Caco-2 (cell line): ENCODE data around the gene AJUBA. TPM values are rescaled to one million over a fixed set of nuclear protein-coding genes. Genes with fewer than 3 reads are reported as not detected.

ENCODE experiments used
- BruUV-seq: library from RNA; stranded (reverse); fragments of 400-500 nt; replicated peaks from 2 replicates; lab custom pipeline; 2021; lab: Mats Ljungman, UMichigan
- CTCF ChIA-PET: fragments of 300-600 bp; sonication (Branson Sonifier 250); formaldehyde crosslinking; loops from one replicate; lab custom pipeline; 2022; ENCODE audit warnings: antibody characterized with exemption; lab: Charles Lee
- POLR2A ChIA-PET: fragments of 300-600 bp; sonication (Branson Sonifier 250); formaldehyde crosslinking; loops from one replicate; lab custom pipeline; 2022; ENCODE audit warnings: antibody characterized with exemption; lab: Charles Lee
- DNase-seq, 2 experiments: peaks; one replicate each; pipeline versions ENCODE4 v3.0.0 to v3.0.0-alpha.2; 2020 to 2022
- H3K27me3 ChIP-seq: replicated peaks from 2 replicates; pipeline ENCODE4 v1.6.0; 2011; ENCODE audit warnings: low read length; ENCODE audit not compliant: control insufficient read depth, insufficient read depth
- H3K36me3 ChIP-seq: 2 replicates; pipeline ENCODE4 v1.5.1; 2011; ENCODE audit warnings: low read length; ENCODE audit not compliant: control insufficient read depth, insufficient read depth
- H3K4me1 ChIP-seq: fragments of 250-450 bp; sonication (Bioruptor Pico); 2 replicates; pipeline ENCODE4 v1.5.1; 2020; ENCODE audit warnings: mild to moderate bottlenecking
- H3K4me3 ChIP-seq: 2 replicates; pipeline ENCODE4 v1.5.1; 2011; ENCODE audit warnings: low read depth, mild to moderate bottlenecking, control low read depth, low read length
- H3K9me3 ChIP-seq: fragments of 250-450 bp; sonication (Bioruptor Pico); 2 replicates; pipeline ENCODE4 v1.5.1; 2020; ENCODE audit warnings: mild to moderate bottlenecking, moderate library complexity
- H3K27ac Mint-ChIP-seq: one replicate; pipeline ENCODE4 v1.8.0; 2022; ENCODE audit warnings: mixed read lengths; ENCODE audit not compliant: unreplicated experiment
- H3K27me3 Mint-ChIP-seq: one replicate; pipeline ENCODE4 v1.8.0; 2022; ENCODE audit warnings: mixed read lengths; ENCODE audit not compliant: insufficient read depth, unreplicated experiment
- H3K36me3 Mint-ChIP-seq: one replicate; pipeline ENCODE4 v1.8.0; 2022; ENCODE audit warnings: mild to moderate bottlenecking, mixed read lengths; ENCODE audit not compliant: insufficient read depth, unreplicated experiment
- H3K4me1 Mint-ChIP-seq: one replicate; pipeline ENCODE4 v1.8.0; 2022; ENCODE audit warnings: low read depth, mixed read lengths; ENCODE audit not compliant: unreplicated experiment
- H3K4me3 Mint-ChIP-seq: one replicate; pipeline ENCODE4 v1.8.0; 2022; ENCODE audit warnings: mild to moderate bottlenecking, moderate library complexity, mixed read lengths; ENCODE audit not compliant: unreplicated experiment
- H3K9me3 Mint-ChIP-seq: one replicate; pipeline ENCODE4 v1.8.0; 2022; ENCODE audit warnings: mixed read lengths; ENCODE audit not compliant: unreplicated experiment
- CTCF ChIP-seq, 2 experiments: fragments of 200-600 bp in 1 of 2; IDR thresholded peaks; 1 replicate in 1 of 2; 2 replicates in 1 of 2; pipeline versions ENCODE4 v1.5.1 to v1.8.0; 2011 to 2022; ENCODE audit warnings: antibody characterized with exemption in 1 of 2, control low read depth in 1 of 2, inconsistent platforms in 1 of 2, low read depth in 1 of 2, low read length in 1 of 2, mild to moderate bottlenecking in 1 of 2, moderate library complexity in 1 of 2; ENCODE audit not compliant: insufficient read depth in 1 of 2, severe bottlenecking in 1 of 2, unreplicated experiment in 1 of 2
- intact Hi-C: fragments of 100-400 bp; cut with micrococcal nuclease; formaldehyde crosslinking; loops from one replicate; pipeline ENCODE4 v1.10.0; 2022; ENCODE audit not compliant: unreplicated experiment
- total RNA-seq: library from RNA; stranded (reverse); gene quantifications from 2 replicates; pipeline ENCODE4 v1.2.3, GENCODE V29; 2022

The AJUBA gene
- total RNA-seq, 1 experiment from 2014 or later = 211 TPM

- Histone ChIP-seq H3K4me1 (peaks cover 11% of the 10 kb centered on the region), H3K4me3 (peak within 1 kb of the TSS; percentile 49), H3K27me3 (no peaks in the 10 kb centered on the region), H3K9me3 (no peaks in the 10 kb centered on the region), H3K36me3 (no peaks in the 10 kb centered on the region)
- CTCF ChIA-PET = interaction anchor here (0.6 kb wide), 1 partner anchor 28 kb away, joined by 3 read pairs; the partner anchor contains the start of gene AJUBA
- Mint-ChIP-seq H3K36me3 (peaks cover 21% of the 10 kb centered on the region), H3K9me3 (no peaks in the 10 kb centered on the region), H3K4me3 (peak within 1 kb of the TSS; percentile 87), H3K27ac (peak within 1 kb of the TSS; percentile 76), H3K4me1 (peaks cover 10% of the 10 kb centered on the region), H3K27me3 (no peaks in the 10 kb centered on the region)
- POLR2A ChIA-PET = no interaction called here
- TF ChIP-seq CTCF (IDR thresholded peaks at IDR 0.05; ENCODE audit: insufficient read depth in 1 of 2, low read depth in 1 of 2, low read length in 1 of 2, severe bottlenecking in 1 of 2, unreplicated experiment in 1 of 2) = no peak
- intact Hi-C loops = no loop called here
- BruUV-seq = no TSS peak
- peak; percentile 80 to 88 for DNase-seq
These were observed 27.8 kb upstream of the AJUBA start, which contains the start of gene C14orf93 for GRCh38 chr14:23009939-23010726. Gene C14orf93 (minus strand): TSS chr14:23010143. CDS start chr14:22999023, 11,120 bp downstream.

GRCh38 chr14:23009483-23009938 is 27.2 kb upstream of the AJUBA start:
- CTCF ChIA-PET = interaction anchor here (1.3 kb wide), 1 partner anchor 23 kb away, joined by 3 read pairs; no protein-coding TSS in a partner anchor
- Mint-ChIP-seq H3K27ac (peak overlapping the region; percentile 76), H3K9me3 (no peaks in the 10 kb centered on the region), H3K4me3 (peak overlapping the region; percentile 87), H3K4me1 (peaks cover 15% of the 10 kb centered on the region), H3K27me3 (no peaks in the 10 kb centered on the region), H3K36me3 (peaks cover 21% of the 10 kb centered on the region)
- no peaks in the 10 kb centered on the region for H3K27me3 ChIP-seq
- peak overlapping the region; percentile 49 for H3K4me3 ChIP-seq
- intact Hi-C loops = no loop called here
- no peaks in the 10 kb centered on the region for H3K9me3 ChIP-seq
- H3K4me1 ChIP-seq = peaks cover 14% of the 10 kb centered on the region
- no peaks in the 10 kb centered on the region for H3K36me3 ChIP-seq
- TF ChIP-seq CTCF (IDR thresholded peaks at IDR 0.05; ENCODE audit: insufficient read depth in 1 of 2, low read depth in 1 of 2, low read length in 1 of 2, severe bottlenecking in 1 of 2, unreplicated experiment in 1 of 2) = no peak
- POLR2A ChIA-PET = no interaction called here
- TSS peak; percentile 82 for BruUV-seq
- no peak for DNase-seq

- H3K4me3 ChIP-seq = peak overlapping the region; percentile 49; the same call in 1 of the 2 replicates
- CTCF ChIA-PET = interaction anchor here (0.6 to 1.3 kb wide), 2 partner anchors 22 to 76 kb away, joined by 3 to 4 read pairs; no protein-coding TSS in a partner anchor
These were observed 26.5 kb upstream of the AJUBA start for GRCh38 chr14:23008831-23009230.

More at GRCh38 chr14:23008831-23009230, 26.5 kb upstream of the AJUBA start:
- Mint-ChIP-seq H3K27me3 (no peaks in the 10 kb centered on the region), H3K9me3 (no peaks in the 10 kb centered on the region), H3K4me3 (peak overlapping the region; percentile 15), H3K27ac (no peak overlapping the region), H3K4me1 (peaks cover 15% of the 10 kb centered on the region), H3K36me3 (peaks cover 21% of the 10 kb centered on the region)
- Histone ChIP-seq H3K36me3 (no peaks in the 10 kb centered on the region), H3K9me3 (no peaks in the 10 kb centered on the region), H3K4me1 (peaks cover 14% of the 10 kb centered on the region), H3K27me3 (no peaks in the 10 kb centered on the region)
- no peak for DNase-seq
- intact Hi-C loops = no loop called here
- TF ChIP-seq CTCF (IDR thresholded peaks at IDR 0.05; ENCODE audit: insufficient read depth in 1 of 2, low read depth in 1 of 2, low read length in 1 of 2, severe bottlenecking in 1 of 2, unreplicated experiment in 1 of 2) = no peak
- POLR2A ChIA-PET = interaction anchor here (0.6 kb wide), 1 partner anchor 25 kb away, joined by 3 read pairs; no protein-coding TSS in a partner anchor
- no TSS peak for BruUV-seq
